ENCODE data around the gene TRIM4. TPM values are rescaled to one million over a fixed set of nuclear protein-coding genes. Genes with fewer than 3 reads are reported as not detected.
"Not testable (repeated sequence)": the region's sequence is repeated elsewhere in the genome, so short reads cannot be mapped to it uniquely, and the experiment has no call there.

TRIM4 gene
- total and polyA plus RNA-seq, 3 donors from 2014 or later, result 26.1 to 59.7 (median 56.1) TPM

DNA sequence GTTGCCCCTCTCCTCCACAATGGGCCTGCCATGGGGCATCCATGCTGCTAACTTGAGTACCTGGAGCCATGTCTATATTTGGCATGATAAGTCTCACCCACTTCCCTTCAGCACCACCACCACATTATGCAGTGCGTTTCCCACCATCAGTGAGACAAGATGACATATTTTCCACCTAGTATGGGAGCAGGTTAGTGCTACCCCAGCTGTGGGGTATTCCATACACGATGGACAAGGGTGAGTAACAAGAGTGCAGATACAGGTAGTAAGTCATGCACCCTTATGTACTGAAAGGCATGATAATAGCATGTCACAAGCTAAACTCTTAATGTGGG, 21.3 kb downstream of the TRIM4 start:
- no peaks in the 10 kb centered on the region for H3K9me3 ChIP-seq
- no peak overlapping the region for H3K27ac ChIP-seq
- no peaks in the 10 kb centered on the region for H3K27me3 ChIP-seq
- DNase-seq, result no peak
- no peak overlapping the region for H3K4me3 ChIP-seq
- H3K4me1 ChIP-seq, result no peaks in the 10 kb centered on the region
- no peak for TF ChIP-seq POLR2A (IDR thresholded peaks at IDR 0.05)
- TF ChIP-seq, protein P1, sequence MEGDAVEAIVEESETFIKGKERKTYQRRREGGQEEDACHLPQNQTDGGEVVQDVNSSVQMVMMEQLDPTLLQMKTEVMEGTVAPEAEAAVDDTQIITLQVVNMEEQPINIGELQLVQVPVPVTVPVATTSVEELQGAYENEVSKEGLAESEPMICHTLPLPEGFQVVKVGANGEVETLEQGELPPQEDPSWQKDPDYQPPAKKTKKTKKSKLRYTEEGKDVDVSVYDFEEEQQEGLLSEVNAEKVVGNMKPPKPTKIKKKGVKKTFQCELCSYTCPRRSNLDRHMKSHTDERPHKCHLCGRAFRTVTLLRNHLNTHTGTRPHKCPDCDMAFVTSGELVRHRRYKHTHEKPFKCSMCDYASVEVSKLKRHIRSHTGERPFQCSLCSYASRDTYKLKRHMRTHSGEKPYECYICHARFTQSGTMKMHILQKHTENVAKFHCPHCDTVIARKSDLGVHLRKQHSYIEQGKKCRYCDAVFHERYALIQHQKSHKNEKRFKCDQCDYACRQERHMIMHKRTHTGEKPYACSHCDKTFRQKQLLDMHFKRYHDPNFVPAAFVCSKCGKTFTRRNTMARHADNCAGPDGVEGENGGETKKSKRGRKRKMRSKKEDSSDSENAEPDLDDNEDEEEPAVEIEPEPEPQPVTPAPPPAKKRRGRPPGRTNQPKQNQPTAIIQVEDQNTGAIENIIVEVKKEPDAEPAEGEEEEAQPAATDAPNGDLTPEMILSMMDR (IDR thresholded peaks at IDR 0.05), result no peak
- intact Hi-C loops (cut with DNase I; ENCODE audit: low total_unique reads), result no loop called here
- H3K36me3 ChIP-seq (ENCODE audit: low read depth, missing control alignments), result no peaks in the 10 kb centered on the region
- 82 to 85% methylated on average over 2 of the region's 2 CpGs for WGBS, 2 donors

DNA sequence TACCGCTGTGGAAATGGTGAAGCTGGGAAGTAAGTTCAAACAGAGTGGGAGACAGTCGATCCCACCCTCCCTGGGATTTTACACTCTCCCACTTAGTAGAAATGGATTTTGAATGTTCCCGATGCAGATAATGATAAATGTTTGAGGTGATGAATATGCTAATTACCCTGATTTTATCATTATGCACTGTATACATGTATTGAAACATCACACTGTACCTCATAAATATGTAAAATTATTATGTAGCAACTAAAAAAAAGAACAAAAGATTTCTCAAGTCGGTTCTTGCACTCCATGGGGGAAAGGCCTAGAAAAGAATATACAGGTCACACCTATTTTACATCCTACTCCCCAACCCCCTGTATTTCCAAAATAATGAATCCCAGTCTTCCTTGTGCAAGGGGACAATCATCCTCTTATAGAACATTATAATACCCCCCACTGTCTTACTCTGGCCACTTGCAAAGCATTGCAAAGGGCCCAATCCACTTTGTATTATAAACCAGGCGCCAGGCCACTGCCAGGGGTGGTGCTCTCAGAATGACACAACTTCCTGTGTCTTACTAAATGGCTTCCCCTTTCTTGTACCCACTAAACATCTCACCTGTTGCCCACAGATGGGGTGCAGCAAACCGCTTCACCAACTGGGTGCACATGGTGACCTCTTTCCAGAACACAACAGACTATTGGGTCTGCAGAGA, 21.9 kb downstream of the TRIM4 start:
- TF ChIP-seq POLR2A (IDR thresholded peaks at IDR 0.05), result no peak
- TF ChIP-seq, protein P1 (IDR thresholded peaks at IDR 0.05), result no peak
- 82 to 86% methylated on average over 6 of the region's 6 CpGs for WGBS, 2 donors
- no peak overlapping the region for H3K4me3 ChIP-seq
- H3K27me3 ChIP-seq, result no peaks in the 10 kb centered on the region
- DNase-seq, result no peak
- H3K4me1 ChIP-seq, result no peaks in the 10 kb centered on the region
- H3K36me3 ChIP-seq (ENCODE audit: low read depth, missing control alignments), result no peaks in the 10 kb centered on the region
- H3K9me3 ChIP-seq, result no peaks in the 10 kb centered on the region
- intact Hi-C loops (cut with DNase I; ENCODE audit: low total_unique reads), result no loop called here
- H3K27ac ChIP-seq, result no peak overlapping the region

DNA sequence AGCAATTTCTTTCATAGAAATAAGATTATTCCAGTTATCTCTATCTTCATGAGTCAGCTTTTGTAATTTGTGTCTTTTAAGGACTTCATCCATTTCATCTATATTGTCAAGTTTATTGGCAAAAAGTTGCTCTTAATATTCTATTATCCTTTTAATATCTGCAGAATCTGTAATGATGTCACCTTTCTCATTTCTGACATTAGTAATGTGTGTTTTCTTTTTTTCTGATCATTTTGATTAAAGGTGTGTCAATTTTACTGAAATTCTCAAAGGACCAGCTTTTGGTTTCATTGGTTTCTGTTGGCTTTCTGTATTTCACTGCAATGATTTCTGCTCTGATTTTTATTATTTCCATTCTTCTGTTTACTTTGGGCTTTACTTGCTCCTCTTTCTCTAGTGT, 24.6 kb downstream of the TRIM4 start:
- no peak for TF ChIP-seq POLR2A (IDR thresholded peaks at IDR 0.05)
- TF ChIP-seq, protein P1 (IDR thresholded peaks at IDR 0.05), result no peak
- H3K4me3 ChIP-seq, result no peak overlapping the region
- no peak for DNase-seq
- no peaks in the 10 kb centered on the region for H3K4me1 ChIP-seq
- H3K36me3 ChIP-seq (ENCODE audit: low read depth, missing control alignments), result no peaks in the 10 kb centered on the region
- no peaks in the 10 kb centered on the region for H3K27me3 ChIP-seq
- H3K27ac ChIP-seq, result no peak overlapping the region
- intact Hi-C loops (cut with DNase I; ENCODE audit: low total_unique reads), result no loop called here
- H3K9me3 ChIP-seq, result no peaks in the 10 kb centered on the region

DNA sequence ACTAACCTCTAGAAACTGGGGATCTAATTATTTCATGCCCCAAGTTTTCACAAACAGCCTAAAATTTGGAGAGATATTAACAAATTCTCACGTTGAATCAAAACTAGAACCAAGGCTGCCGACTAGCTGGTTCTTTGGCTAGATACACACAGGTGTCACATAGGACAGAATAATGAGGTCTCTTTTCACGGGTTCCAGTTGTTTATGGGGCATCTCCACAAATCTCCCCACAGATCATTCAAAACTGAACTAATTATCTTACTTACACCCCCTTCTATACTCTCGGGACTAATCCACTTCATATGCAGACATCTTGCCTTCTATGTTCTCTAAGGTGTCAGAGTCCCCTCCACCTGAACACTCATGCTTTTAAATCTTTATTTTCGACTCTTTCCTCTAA, 26.1 kb downstream of the TRIM4 start:
- Histone ChIP-seq H3K9me3 (no peaks in the 10 kb centered on the region), H3K27ac (no peak overlapping the region), H3K36me3 (ENCODE audit: low read depth, missing control alignments) (no peaks in the 10 kb centered on the region), H3K4me1 (no peaks in the 10 kb centered on the region), H3K27me3 (no peaks in the 10 kb centered on the region), H3K4me3 (no peak overlapping the region)
- DNase-seq, result no peak
- TF ChIP-seq, protein P1 (IDR thresholded peaks at IDR 0.05), result no peak
- no peak for TF ChIP-seq POLR2A (IDR thresholded peaks at IDR 0.05)
- intact Hi-C loops (cut with DNase I; ENCODE audit: low total_unique reads), result no loop called here
- 70 to 73% methylated on average over 5 of the region's 5 CpGs for WGBS, 2 donors

DNA sequence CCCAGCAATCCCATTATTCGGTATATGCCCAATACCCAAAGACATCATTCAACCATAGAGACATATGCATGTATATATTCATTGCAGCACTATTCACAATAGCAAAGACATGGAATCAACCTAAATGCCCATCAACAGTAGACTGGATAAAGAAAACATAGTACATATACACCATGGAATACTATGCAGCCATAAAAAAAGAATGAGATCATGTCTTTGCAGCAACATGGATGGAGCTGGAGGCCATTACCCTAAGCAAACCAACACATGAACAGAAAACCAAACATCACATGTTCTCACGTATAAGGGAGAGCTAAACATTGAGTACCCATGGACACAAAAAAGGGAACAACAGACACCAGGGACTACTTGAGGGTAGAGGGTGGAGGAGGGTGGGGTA, 29.0 kb downstream of the TRIM4 start:
- DNase-seq; H3K27me3 ChIP-seq; intact Hi-C loops (cut with DNase I; ENCODE audit: low total_unique reads); H3K9me3 ChIP-seq; H3K4me3 ChIP-seq; H3K36me3 ChIP-seq (ENCODE audit: low read depth, missing control alignments); H3K27ac ChIP-seq; H3K4me1 ChIP-seq: not testable (repeated sequence)
- WGBS, 2 donors, result 88 to 93% methylated on average over 2 of the region's 2 CpGs

DNA sequence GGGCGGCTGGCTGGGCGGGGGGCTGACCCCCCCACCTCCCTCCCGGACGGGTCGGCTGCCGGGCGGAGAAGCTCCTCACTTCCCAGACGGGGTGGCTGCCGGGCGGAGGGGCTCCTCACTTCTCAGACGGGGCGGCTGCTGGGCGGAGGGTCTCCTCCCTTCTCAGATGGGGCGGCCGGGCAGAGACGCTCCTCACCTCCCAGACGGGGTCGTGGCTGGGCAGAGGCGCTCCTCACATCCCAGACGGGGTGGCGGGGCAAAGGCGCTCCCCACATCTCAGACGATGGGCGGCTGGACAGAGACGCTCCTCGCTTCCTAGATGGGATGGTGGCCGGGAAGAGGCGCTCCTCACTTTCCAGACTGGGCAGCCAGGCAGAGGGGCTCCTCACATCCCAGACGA, 31.0 kb downstream of the TRIM4 start:
- H3K27ac ChIP-seq; H3K36me3 ChIP-seq (ENCODE audit: low read depth, missing control alignments); DNase-seq; H3K4me1 ChIP-seq; intact Hi-C loops (cut with DNase I; ENCODE audit: low total_unique reads); H3K4me3 ChIP-seq; H3K9me3 ChIP-seq; H3K27me3 ChIP-seq: not testable (repeated sequence)
- 88% methylated on average over 19 of the region's 29 CpGs; no CpG with 5 or more reads in 1 of the 2 donors for WGBS, 2 donors

Data from testis (tissue), 3 donors.